ENCODE measurements around the gene ZACN. TPM values are rescaled to one million over a fixed set of nuclear protein-coding genes. Genes with fewer than 3 reads are reported as not detected.

ZACN gene
- total RNA-seq, 1 donor from 2014 or later, result not detected

DNA sequence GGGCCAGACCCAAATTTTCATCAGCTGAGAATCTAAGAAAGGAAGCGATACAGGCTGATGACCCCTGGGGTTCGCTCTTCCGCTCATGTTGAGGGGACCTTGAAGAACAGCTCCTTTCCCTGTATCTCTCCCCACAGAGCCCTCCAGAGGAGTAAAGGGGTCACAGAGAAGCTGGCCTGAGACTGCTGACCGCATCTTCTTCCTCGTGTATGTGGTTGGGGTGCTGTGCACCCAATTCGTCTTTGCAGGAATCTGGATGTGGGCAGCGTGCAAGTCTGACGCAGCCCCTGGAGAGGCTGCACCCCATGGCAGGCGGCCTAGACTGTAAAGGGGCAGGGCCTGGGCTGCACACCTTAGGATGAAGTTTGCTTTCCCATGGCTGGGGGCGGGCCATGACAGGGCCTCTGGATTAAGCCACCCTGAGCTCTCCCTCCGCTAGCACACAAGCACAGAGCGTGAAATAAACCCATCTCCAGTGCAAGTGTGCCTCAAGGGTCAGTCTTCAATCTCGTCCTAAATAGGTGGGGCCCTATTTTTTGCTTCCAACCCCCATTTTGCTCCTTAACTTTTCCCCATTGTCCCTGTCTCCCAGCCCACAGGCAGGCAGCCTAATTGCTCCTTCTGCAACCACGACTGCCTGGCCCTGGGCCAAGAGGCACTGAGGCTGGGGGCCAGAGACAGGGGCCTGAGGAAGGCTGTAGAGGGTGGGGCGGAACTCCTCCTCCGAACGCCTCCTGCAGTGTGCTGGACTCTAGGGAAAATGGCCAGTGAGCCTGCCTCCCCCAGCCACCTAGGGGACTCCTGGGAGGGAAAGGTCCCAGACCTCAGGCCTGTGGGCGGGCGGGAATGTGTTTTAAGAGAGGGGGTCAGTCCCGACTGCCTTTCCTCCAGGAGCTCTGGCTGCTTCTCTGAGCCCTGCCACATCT is 3.6 kb downstream of the ZACN start:
- peaks cover 14% of the 10 kb centered on the region for H3K4me1 ChIP-seq
- no peak for DNase-seq (ENCODE audit: extremely low spot score in 2 of 2)
- no peak for TF ChIP-seq POLR2A (IDR thresholded peaks at IDR 0.05)
- TF ChIP-seq, protein P1, sequence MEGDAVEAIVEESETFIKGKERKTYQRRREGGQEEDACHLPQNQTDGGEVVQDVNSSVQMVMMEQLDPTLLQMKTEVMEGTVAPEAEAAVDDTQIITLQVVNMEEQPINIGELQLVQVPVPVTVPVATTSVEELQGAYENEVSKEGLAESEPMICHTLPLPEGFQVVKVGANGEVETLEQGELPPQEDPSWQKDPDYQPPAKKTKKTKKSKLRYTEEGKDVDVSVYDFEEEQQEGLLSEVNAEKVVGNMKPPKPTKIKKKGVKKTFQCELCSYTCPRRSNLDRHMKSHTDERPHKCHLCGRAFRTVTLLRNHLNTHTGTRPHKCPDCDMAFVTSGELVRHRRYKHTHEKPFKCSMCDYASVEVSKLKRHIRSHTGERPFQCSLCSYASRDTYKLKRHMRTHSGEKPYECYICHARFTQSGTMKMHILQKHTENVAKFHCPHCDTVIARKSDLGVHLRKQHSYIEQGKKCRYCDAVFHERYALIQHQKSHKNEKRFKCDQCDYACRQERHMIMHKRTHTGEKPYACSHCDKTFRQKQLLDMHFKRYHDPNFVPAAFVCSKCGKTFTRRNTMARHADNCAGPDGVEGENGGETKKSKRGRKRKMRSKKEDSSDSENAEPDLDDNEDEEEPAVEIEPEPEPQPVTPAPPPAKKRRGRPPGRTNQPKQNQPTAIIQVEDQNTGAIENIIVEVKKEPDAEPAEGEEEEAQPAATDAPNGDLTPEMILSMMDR (IDR thresholded peaks at IDR 0.05), result no peak
- no peak for TF ChIP-seq POLR2AphosphoS5 (IDR thresholded peaks at IDR 0.05; ENCODE audit: insufficient read depth in 1 of 2, low read depth in 1 of 2)
- H3K36me3 ChIP-seq, result peaks cover 0 to 45% of the 10 kb centered on the region in 2 donors
- no peak overlapping the region for H3K4me3 ChIP-seq
- intact Hi-C loops (cut with DNase I), result no loop called here
- no peaks in the 10 kb centered on the region for H3K27me3 ChIP-seq
- H3K27ac ChIP-seq, result no peak overlapping the region
- no peaks in the 10 kb centered on the region for H3K9me3 ChIP-seq

DNA sequence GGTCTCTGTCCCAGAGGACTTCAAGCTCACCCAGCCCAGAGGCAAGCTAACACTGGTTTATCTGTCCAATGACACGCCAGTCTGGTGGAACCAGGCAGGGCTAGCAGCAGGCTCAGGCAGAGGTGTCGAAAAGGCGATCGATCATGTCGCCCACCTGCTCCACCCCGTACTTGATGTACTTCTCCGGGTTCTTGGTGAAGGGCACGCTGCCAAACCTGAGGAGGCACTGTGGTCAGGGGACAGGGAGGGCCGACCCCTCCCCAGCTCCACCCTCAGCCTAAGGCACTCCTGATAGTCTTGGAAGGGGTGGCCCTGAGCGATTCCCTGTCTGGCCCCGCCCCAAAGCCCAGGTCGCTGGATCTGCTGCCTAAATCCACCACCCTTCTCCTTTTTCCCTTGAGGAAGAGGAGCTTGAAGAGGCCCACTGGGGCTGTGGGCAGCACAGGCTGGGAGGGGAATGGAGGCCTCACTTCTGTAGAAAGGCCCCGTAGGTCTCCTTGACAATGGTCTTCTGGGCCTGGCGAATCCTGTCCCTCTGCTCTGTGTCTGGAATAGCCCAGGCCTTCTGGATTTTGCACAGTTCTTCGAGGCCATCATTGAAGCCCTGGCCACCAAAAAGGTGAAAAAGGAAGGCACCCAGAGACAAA is 4.7 kb downstream of the ZACN start:
- Histone ChIP-seq H3K9me3 (no peaks in the 10 kb centered on the region), H3K36me3 (peaks cover 0 to 55% of the 10 kb centered on the region in 2 donors), H3K4me1 (peaks cover 14% of the 10 kb centered on the region), H3K27me3 (no peaks in the 10 kb centered on the region), H3K4me3 (no peak overlapping the region), H3K27ac (no peak overlapping the region)
- no peak for DNase-seq (ENCODE audit: extremely low spot score in 2 of 2)
- TF ChIP-seq POLR2A (IDR thresholded peaks at IDR 0.05), result no peak
- TF ChIP-seq, protein P1 (IDR thresholded peaks at IDR 0.05), result no peak
- no peak for TF ChIP-seq POLR2AphosphoS5 (IDR thresholded peaks at IDR 0.05; ENCODE audit: insufficient read depth in 1 of 2, low read depth in 1 of 2)
- intact Hi-C loops (cut with DNase I), result no loop called here

DNA sequence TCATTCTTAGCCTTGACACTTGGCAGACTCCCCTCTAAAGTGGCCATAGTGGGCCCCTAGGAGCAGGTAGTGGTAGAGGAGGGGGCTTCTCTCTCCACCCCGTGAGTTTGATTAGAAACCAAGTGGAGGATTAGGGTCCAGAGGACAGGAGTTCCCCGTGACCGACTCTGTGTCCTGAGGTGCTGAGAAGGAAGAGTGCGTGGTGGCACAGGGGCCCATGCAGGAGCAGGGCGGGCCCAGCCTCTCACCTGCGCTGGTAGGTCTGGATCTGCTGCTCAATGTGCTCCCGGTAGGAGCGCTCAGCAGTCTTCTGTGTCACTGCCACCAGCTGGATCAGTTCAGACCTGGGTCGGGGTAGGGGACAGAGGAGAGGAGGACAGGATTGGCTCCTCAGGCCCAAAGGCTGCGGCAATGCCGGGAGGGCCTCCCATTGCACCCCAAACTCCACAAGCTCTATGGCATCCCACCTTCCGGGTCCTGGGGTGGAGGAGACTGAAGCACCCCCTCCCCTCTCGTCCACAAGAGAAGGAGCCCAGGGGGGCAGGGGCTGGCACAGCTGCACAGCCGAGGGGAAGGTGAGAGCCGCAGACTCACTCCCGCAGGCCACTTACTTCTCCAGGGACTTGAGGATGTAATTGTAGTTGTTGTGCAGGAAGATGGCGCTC is 6.2 kb downstream of the ZACN start:
- Histone ChIP-seq H3K4me1 (peaks cover 6% of the 10 kb centered on the region), H3K27me3 (no peaks in the 10 kb centered on the region), H3K4me3 (no peak overlapping the region), H3K36me3 (peaks cover 0 to 71% of the 10 kb centered on the region in 2 donors), H3K27ac (no peak overlapping the region), H3K9me3 (no peaks in the 10 kb centered on the region)
- DNase-seq (ENCODE audit: extremely low spot score in 2 of 2), result no peak
- TF ChIP-seq POLR2A (IDR thresholded peaks at IDR 0.05) (no peak), POLR2AphosphoS5 (IDR thresholded peaks at IDR 0.05; ENCODE audit: insufficient read depth in 1 of 2, low read depth in 1 of 2) (no peak)
- TF ChIP-seq, protein P1 (IDR thresholded peaks at IDR 0.05), result no peak
- intact Hi-C loops (cut with DNase I), result no loop called here

DNA sequence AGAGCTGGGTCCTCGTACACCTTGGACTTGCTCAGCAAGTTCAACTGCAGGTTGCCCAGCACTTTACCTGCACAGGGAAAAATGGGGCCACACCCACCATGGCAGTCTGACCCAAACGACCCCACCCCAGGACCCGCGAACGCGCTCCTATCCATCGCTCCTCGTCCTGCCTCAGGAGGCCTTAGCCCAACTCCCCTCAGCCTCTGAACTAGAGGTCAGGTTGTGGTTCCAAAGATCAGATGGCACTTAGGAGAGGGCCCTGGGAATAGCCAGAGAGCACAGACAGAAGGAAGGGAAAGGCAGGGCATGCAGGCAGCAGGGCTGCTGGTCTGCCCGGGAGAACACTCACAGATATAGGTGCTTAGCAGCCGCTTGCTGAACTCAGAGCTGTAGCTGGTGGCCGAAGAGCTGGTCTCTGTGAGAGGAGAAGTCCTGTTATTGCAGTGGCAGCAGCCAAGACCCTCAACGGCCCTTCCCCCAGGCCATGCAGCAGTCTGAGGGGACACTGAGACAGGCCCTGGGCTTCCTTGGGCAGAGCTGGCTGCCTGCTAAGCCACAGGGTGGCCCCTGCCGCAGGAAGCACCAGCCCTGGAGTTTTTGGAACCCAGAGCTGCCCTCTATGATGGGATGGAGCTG is 6.9 kb downstream of the ZACN start:
- peaks cover 0 to 77% of the 10 kb centered on the region in 2 donors for H3K36me3 ChIP-seq

More for the DNA sequence above, 6.9 kb downstream of the ZACN start:
- Histone ChIP-seq H3K9me3 (no peaks in the 10 kb centered on the region), H3K27ac (no peak overlapping the region), H3K4me1 (no peaks in the 10 kb centered on the region), H3K4me3 (no peak overlapping the region), H3K27me3 (no peaks in the 10 kb centered on the region)
- intact Hi-C loops (cut with DNase I), result no loop called here
- DNase-seq (ENCODE audit: extremely low spot score in 2 of 2), result no peak
- TF ChIP-seq POLR2AphosphoS5 (IDR thresholded peaks at IDR 0.05; ENCODE audit: insufficient read depth in 1 of 2, low read depth in 1 of 2) (no peak), POLR2A (IDR thresholded peaks at IDR 0.05) (no peak)
- TF ChIP-seq, protein P1 (IDR thresholded peaks at IDR 0.05), result no peak

All from vagina (tissue), 2 donors.